SK-N-SH treated with all-trans-retinoic acid at 6 μM for 48 hours (cell line): ENCODE results near the gene AEBP2.
"Not testable (repeated sequence)": the region's sequence is repeated elsewhere in the genome, so short reads cannot be mapped to it uniquely, and the experiment has no call there.

ENCODE experiments used
- ATAC-seq: fragments of 200-7000 bp; cut with Tn5 transposase; 3 replicates; pipeline ENCODE4 v1.9.1; 2020; ENCODE audit warnings: mild to moderate bottlenecking, moderate library complexity
- ARNTL ChIP-seq: fragments of 450-650 bp; formaldehyde crosslinking; IDR thresholded peaks from 2 replicates; pipeline ENCODE4 v1.5.0; 2020; ENCODE audit warnings: low read depth, mild to moderate bottlenecking, moderate library complexity, borderline replicate concordance
- CSDC2 ChIP-seq: fragments of 250-450 bp; sonication (Bioruptor Pico); IDR thresholded peaks from 2 replicates; pipeline ENCODE4 v1.5.0; 2020; ENCODE audit warnings: mild to moderate bottlenecking, moderate library complexity
- GLIS3 ChIP-seq: fragments of 250-450 bp; sonication (Bioruptor Pico); IDR thresholded peaks from 2 replicates; pipeline ENCODE4 v1.5.0; 2020; ENCODE audit warnings: mild to moderate bottlenecking, moderate library complexity
- ISL1 ChIP-seq: fragments of 250-450 bp; sonication (Bioruptor Pico); IDR thresholded peaks from 2 replicates; pipeline ENCODE4 v2.1.2; 2022; ENCODE audit warnings: mild to moderate bottlenecking, moderate library complexity
- POU6F1 ChIP-seq: fragments of 250-450 bp; sonication (Bioruptor Pico); IDR thresholded peaks from 2 replicates; pipeline ENCODE4 v1.8.0; 2021; ENCODE audit warnings: low read depth, mild to moderate bottlenecking, moderate library complexity, borderline replicate concordance
- RARB ChIP-seq: fragments of 250-450 bp; sonication (Bioruptor Pico); IDR thresholded peaks from 2 replicates; pipeline ENCODE4 v1.8.0; 2021; ENCODE audit warnings: mild to moderate bottlenecking, moderate library complexity
- SNAI2 ChIP-seq: fragments of 250-450 bp; sonication (Bioruptor Pico); IDR thresholded peaks from 2 replicates; pipeline ENCODE4 v1.5.0; 2020; ENCODE audit warnings: mild to moderate bottlenecking, moderate library complexity
- TOX ChIP-seq: fragments of 250-450 bp; sonication (Bioruptor Pico); IDR thresholded peaks from 2 replicates; pipeline ENCODE4 v1.8.0; 2021; ENCODE audit warnings: mild to moderate bottlenecking, moderate library complexity, borderline replicate concordance
- TSHZ2 ChIP-seq: fragments of 250-450 bp; sonication (Bioruptor Pico); IDR thresholded peaks from 2 replicates; pipeline ENCODE4 v1.5.0; 2020; ENCODE audit warnings: mild to moderate bottlenecking, moderate library complexity
- ZFP30 ChIP-seq: fragments of 450-650 bp; formaldehyde crosslinking; IDR thresholded peaks from 2 replicates; pipeline ENCODE4 v1.5.0; 2022; ENCODE audit warnings: mild to moderate bottlenecking, moderate library complexity
- ZNF565 ChIP-seq: fragments of 450-650 bp; formaldehyde crosslinking; conservative IDR thresholded peaks from 2 replicates; pipeline ENCODE4 v1.5.0; 2020; ENCODE audit warnings: low read depth, mild to moderate bottlenecking, moderate library complexity
- ZNF70 ChIP-seq: fragments of 450-650 bp; formaldehyde crosslinking; IDR thresholded peaks from 2 replicates; pipeline ENCODE4 v1.5.0; 2020; ENCODE audit warnings: mild to moderate bottlenecking, moderate library complexity
- ZNF8 ChIP-seq: fragments of 450-650 bp; formaldehyde crosslinking; IDR thresholded peaks from 2 replicates; pipeline ENCODE4 v1.5.0; 2020; ENCODE audit warnings: mild to moderate bottlenecking, moderate library complexity
- TF ChIP-seq, protein P1 (sequence below): fragments of 250-450 bp; sonication (Bioruptor Pico); IDR thresholded peaks from 2 replicates; pipeline ENCODE4 v1.5.1; 2020; ENCODE audit warnings: low read depth, mild to moderate bottlenecking, moderate library complexity
- TF ChIP-seq, protein P2 (sequence below): fragments of 250-450 bp; sonication (Bioruptor Pico); IDR thresholded peaks from 2 replicates; pipeline ENCODE4 v1.5.1; 2021; ENCODE audit warnings: mild to moderate bottlenecking, moderate library complexity
- TF ChIP-seq, protein P3 (sequence below): fragments of 250-450 bp; sonication (Bioruptor Pico); IDR thresholded peaks from 2 replicates; pipeline ENCODE4 v1.8.0; 2020; ENCODE audit warnings: mild to moderate bottlenecking, moderate library complexity, borderline replicate concordance

AEBP2 gene

DNA sequence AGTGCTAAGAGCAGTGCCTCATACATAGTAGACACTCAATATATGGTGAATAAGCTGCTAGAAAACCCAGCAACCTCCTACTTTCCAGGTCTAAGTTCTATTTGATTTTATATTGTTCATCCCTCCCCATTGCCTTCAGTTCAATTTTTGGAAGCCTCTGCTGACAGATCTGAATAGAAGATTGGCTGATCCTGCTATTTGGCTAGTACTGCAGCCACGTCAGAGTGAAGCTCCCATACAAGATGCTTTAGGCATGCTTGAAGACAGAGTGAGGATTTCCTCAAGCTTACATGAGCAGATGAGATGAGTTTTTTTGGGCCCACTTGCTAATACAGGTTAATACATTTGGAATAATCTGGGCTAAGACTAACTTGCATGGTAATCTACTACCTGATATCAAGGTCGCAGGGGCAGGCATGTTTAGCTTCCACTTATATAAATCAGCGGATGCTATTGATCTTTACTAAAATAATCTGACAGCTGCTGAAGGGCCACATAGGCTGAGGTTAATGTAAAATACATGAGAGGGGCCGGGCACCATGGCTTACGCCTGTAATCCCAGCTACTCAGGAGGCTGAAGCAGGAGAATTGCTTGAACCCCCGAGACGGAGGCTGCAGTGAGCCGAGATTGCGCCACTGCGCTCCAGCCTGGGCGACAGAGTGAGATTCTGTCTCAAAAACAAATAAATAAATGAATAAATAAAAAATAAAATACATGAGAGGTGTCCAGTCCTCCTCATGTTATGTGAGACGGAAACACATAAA lies 15.9 kb upstream of the AEBP2 start:
- no peak for ATAC-seq
- TF ChIP-seq ZNF565 (no peak), CSDC2 (CRISPR knock-in tag) (no peak), ISL1 (CRISPR knock-in tag) (no peak), RARB (CRISPR knock-in tag) (no peak), ZNF70 (CRISPR knock-in tag) (no peak)
- TF ChIP-seq, protein P1, sequence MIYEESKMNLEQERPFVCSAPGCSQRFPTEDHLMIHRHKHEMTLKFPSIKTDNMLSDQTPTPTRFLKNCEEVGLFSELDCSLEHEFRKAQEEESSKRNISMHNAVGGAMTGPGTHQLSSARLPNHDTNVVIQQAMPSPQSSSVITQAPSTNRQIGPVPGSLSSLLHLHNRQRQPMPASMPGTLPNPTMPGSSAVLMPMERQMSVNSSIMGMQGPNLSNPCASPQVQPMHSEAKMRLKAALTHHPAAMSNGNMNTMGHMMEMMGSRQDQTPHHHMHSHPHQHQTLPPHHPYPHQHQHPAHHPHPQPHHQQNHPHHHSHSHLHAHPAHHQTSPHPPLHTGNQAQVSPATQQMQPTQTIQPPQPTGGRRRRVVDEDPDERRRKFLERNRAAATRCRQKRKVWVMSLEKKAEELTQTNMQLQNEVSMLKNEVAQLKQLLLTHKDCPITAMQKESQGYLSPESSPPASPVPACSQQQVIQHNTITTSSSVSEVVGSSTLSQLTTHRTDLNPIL (CRISPR knock-in tag): no peak
- TF ChIP-seq, all 23 proteins: peak for 0

- TF ChIP-seq ZNF8: no peak
- TF ChIP-seq TOX (CRISPR knock-in tag): no peak
- TF ChIP-seq GLIS3 (CRISPR knock-in tag): no peak
- TF ChIP-seq TSHZ2 (CRISPR knock-in tag): no peak
- no peak for ATAC-seq
Measured at GRCh38 chr12:19428246-19428645, 11.0 kb upstream of the AEBP2 start.

DNA sequence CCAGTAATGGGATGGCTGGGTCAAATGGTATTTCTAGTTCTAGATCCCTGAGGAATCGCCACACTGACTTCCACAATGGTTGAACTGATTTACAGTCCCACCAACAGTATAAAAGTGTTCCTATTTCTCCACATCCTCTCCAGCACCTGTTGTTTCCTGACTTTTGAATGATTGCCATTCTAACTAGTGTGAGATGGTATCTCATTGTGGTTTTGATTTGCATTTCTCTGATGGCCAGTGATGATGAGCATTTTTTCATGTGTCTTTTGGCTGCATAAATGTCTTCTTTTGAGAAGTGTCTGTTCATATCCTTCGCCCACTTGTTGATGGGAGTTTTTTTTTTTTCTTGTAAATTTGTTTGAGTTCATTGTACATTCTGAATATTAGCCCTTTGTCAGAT lies 9.8 kb upstream of the AEBP2 start:
- ATAC-seq: not testable (repeated sequence)

GRCh38 chr12:19430988-19431387 lies 8.3 kb upstream of the AEBP2 start:
- ATAC-seq: peak; percentile 53
- TF ChIP-seq ZNF70 (CRISPR knock-in tag) (no peak), RARB (CRISPR knock-in tag) (no peak)

DNA sequence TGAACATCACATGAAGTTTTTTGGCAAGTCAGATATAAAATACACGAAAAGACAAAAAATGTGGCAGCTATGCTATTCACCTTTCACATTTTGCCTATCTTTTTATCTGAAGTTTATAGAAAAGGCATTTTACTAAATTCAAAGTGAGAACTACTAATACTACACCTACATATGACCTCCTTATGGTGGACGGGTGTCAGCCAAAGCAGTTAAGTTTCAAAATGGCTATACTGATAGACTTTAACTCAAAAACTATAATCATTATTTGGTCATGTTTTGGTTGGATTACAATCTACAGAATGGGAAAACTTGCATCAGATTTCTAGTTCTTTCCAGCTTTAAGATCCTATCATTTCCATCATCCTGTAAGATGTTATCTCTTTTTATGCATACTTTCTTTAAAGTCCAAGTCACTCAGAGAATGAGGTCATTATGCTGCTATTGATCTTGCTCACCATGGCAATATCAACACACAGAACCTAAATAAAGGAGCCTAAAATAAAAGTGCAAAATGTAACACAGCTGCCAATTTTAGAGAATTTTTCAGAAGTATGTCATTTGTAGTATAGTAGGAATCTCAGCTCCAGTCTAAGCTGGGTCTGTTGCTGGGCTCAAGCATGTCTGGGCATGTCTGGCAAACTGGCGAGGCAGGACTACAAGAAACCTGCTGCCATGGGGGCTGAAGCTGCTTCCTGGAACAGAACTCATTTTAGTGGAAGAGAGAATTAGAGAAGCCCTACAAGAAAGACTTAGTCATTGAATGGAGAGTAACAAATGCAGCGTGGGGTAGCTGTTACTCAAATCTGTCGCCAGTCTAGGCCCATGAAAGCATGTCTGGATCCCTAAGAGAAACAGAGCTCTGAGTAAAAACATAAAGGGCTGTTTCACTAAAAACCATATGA lies 7.6 kb upstream of the AEBP2 start:
- no peak for TF ChIP-seq ZFP30 (CRISPR knock-in tag)
- peak; percentile 85; the same call in 1 of the 2 replicates for TF ChIP-seq CSDC2 (CRISPR knock-in tag)
- TF ChIP-seq, protein P2, sequence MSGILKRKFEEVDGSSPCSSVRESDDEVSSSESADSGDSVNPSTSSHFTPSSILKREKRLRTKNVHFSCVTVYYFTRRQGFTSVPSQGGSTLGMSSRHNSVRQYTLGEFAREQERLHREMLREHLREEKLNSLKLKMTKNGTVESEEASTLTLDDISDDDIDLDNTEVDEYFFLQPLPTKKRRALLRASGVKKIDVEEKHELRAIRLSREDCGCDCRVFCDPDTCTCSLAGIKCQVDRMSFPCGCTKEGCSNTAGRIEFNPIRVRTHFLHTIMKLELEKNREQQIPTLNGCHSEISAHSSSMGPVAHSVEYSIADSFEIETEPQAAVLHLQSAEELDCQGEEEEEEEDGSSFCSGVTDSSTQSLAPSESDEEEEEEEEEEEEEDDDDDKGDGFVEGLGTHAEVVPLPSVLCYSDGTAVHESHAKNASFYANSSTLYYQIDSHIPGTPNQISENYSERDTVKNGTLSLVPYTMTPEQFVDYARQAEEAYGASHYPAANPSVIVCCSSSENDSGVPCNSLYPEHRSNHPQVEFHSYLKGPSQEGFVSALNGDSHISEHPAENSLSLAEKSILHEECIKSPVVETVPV (CRISPR knock-in tag): no peak
- TF ChIP-seq TSHZ2 (CRISPR knock-in tag): no peak
- TF ChIP-seq POU6F1 (CRISPR knock-in tag): no peak
- TF ChIP-seq RARB (CRISPR knock-in tag): no peak
- TF ChIP-seq ARNTL (CRISPR knock-in tag): no peak
- peak; percentile 52 for TF ChIP-seq ISL1 (CRISPR knock-in tag)
- peak; percentile 68; the same call in 1 of the 2 replicates for TF ChIP-seq SNAI2 (CRISPR knock-in tag)
- TF ChIP-seq, protein P3, sequence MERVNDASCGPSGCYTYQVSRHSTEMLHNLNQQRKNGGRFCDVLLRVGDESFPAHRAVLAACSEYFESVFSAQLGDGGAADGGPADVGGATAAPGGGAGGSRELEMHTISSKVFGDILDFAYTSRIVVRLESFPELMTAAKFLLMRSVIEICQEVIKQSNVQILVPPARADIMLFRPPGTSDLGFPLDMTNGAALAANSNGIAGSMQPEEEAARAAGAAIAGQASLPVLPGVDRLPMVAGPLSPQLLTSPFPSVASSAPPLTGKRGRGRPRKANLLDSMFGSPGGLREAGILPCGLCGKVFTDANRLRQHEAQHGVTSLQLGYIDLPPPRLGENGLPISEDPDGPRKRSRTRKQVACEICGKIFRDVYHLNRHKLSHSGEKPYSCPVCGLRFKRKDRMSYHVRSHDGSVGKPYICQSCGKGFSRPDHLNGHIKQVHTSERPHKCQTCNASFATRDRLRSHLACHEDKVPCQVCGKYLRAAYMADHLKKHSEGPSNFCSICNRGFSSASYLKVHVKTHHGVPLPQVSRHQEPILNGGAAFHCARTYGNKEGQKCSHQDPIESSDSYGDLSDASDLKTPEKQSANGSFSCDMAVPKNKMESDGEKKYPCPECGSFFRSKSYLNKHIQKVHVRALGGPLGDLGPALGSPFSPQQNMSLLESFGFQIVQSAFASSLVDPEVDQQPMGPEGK: no peak
- ATAC-seq: peak; percentile 96
